Cerebellar nuclear complex (tissue), 1 donor: ENCODE measurements around the gene P2RX3.

Experiments
- DNase-seq, 2 experiments: peaks; one replicate each; lab custom pipeline; 2025; lab: John Stamatoyannopoulos, UW

Gene P2RX3

DNA sequence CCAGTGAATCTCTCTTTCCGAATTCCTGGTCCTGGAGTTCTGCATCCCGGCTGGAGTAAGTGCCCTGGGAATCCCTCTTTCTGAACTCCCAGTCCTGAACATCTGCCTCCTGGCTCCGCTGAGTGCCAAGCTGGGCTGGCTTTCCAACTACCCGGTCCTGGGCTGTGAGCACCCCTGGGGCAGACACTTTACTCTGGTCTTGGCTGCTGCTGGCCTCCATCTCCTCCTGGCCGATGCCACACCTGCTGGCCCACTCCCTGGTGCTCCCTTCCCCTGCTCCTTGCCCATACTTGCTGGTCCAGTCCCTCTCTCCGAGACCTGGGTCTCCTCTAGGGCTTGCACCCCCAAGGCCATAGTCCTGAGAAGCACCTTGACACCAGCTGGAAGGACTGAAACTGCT, 28.1 kb upstream of the P2RX3 start:
- no peak for DNase-seq

DNA sequence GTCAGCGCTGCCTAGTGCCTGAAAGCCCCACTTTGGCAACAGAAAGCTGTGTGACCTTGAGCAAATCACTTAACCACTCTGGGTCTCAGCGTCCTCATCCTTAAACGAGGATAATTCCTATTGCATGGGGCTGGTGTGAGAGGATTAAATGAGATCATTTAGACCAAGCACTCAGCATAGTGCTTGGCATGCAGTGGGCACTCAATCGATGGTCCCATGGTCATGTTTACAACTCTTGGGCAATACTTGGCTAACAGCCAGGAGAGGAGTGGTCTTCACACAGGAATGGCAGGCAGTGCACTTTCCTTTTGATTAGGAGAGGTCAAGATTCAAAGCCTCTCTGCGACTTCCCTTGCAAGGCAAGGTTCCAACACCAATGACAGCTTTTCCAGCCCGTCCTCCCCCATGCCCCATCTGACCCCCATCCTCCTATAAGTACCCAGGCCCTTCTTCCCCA, 27.5 kb upstream of the P2RX3 start:
- DNase-seq: no peak

DNA sequence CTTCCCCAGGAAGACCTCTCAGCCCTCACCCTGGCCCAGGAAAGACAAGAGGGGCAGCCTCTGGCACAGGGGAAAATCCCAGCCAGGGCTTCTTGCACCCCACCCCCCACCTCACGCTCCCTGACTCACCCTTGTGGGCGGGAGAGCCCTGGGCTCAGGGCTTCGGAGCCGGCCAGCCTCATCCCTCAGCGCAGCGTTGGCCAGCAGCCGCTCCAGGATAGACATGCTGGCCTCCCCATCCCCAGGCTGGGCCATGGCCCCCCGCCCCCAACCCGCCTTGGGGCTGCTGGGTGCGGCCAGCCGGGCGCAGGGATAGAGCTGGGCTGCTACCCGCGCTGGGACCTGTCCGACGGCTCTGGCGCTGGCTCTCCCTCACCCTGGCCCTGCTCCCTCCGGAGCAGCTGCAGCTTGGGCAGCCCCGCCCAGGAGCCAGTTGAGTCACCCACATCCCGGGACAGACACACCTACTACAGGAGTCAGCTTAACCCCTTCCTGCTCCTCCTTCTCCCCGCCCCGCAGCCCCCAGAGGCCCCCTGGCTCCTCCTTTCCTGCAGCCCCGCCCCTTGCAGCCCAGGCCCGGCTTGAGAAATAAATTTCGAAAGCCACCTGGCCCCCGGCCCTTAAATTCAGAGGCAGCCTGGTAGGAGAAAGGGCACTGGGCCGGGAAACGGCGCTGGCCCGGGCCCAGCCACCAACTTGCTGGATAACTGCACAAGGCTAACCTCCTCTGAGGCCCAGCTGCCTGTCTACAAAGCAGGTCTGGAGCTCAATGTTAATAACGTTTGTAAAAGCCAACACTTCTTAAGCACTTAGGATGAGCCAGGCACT, 26.8 kb upstream of the P2RX3 start:
- DNase-seq: no peak

DNA sequence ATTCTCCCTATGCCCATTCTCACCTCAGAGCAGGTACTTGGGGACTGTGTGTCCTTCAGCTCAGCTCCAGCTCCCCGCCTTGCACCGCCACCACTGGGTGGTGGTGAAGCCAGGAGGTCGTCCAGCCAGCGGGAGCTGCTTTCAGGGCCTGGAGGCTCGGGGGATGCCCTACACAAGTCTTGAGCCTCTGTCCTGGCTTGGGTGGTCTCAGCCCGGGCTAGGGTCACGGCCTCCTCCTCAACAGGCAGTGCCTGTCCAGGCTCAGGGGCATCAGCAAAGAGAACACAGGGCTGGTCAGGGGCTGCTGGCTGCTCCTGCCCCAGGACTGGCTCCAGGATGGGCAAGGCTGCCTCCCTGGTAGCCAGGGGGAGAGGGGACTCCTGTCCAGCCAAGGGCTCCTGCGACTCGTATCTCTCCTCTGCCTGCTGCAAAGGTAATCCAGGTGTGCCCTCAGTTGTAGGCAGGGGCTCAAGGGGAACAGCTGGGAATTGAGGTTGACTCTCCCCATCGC, 25.6 kb upstream of the P2RX3 start:
- DNase-seq: no peak

DNA sequence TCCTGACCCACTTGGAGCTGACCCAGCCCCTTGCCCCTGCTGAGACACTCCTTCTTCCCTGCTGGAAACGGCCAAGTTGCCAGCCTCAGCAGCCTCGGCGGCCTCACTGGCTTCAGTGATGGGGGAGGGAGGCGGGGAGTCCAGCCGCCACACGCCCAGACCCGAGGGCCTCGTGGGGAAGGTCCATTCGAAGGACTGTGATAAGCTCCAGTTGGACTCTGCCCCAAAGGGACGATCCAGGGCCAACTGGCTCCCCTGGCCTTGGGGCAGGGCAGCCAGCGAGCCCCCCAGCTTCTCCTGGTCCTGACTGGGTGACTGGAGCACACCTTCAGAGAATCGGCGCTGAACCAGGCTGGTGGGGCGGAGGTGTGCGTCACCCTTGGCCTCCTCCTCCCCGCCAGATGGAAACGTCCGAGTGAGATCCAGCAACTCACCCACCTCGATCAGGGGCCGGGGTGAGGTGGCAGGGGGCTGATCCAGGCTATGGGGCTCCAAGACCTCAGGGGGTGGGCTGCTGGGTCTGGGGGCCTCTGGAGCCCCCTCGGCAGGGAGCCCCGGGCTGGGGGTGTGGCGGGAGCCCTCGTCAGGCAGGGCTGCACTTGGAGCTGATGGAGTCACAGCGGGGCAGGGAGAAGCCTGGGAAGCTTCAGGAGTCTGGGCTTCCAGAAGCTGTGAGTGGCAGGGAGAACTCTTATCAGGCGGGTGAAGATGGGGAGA, 24.9 kb upstream of the P2RX3 start:
- no peak for DNase-seq

DNA sequence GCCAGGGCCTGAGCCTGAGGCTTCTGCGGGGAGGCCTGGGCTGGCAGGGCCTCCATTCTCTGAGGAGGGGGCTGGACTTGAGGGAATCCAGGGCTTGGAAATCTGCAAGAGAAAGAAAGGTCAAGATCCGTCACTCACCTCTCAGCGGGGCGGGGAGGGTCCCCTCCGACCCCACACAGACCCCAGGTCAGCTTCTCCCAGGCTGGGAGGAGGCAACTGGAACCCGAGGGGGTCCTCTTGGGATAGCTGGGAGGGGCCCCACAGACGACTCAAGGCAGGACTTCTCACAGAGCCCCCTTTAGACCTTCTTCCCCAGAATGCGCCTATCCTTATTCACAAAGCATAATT, 24.4 kb upstream of the P2RX3 start:
- no peak for DNase-seq

DNA sequence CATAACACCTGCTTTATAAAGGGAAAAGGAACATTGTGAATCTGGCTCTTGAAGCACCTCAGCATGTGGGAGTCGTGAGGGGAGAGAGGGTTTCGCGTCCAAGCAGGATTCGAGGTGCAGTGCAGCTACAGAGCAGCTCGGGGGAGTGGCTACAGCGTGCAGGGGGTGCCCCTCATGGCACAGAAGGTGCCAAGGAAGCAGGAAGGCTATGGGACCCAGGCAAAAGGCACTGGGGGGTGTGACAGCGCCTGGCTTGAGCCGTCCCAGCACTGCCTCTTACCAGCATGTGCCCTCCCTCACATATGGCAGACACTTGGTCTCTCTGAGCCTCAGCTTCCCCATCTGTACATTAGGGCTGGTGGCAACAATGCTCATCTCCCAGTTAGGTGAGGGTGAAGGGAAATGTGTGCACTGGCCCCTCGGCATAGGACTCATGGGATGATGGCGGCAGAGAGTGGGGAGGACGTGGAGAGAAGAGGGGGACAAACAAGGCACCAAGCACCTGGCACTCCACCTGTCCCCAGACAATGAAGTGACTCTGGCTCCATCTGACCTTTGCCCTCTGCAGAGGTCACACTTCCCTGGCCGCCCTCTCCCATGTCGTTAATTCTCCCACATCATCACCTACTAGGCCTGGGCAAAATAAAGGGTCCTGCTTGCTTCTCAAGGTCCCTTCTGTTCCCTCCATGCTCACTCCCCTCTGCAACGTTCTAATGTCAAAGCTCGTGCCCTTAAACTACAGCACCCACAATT, 23.8 kb upstream of the P2RX3 start:
- DNase-seq: no peak

DNA sequence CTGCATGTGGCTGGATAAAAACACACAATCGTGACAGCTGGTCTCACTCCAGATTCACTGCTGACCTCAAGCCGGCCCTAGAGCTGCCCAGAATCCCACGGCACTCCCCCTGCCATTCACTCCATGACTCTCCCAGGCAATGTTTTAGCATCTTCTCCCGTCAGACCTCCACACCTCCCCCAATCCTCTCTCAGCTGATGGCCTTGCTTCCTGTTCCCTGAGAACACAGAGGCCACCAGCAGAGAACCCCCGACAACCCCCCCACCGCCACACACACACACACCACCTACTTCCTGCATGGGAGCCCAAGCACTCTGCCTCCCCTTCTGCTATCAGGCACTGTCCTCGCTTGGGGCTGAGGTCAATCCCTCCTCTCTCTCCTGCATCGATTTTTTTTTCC, 22.7 kb upstream of the P2RX3 start:
- no peak for DNase-seq

DNA sequence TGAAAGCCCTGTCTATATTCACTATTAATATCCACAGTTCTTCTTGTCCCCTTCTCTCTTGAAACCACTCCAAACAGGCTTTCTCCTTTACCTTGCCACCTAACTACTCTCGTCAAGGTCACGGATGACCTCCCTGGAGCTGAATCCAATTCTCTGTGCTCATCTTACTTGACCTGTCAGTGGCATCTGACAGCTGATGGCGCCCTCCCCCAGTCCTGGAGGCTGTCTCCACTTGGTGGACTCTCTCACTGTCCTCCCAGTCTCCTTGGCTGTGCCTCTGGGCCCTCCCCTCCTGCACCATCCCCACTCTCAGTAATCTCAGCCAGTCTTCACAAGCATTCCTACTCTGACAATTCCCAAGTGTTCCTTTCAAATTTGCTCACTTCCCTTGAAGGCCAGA, 22.1 kb upstream of the P2RX3 start:
- no peak for DNase-seq

DNA sequence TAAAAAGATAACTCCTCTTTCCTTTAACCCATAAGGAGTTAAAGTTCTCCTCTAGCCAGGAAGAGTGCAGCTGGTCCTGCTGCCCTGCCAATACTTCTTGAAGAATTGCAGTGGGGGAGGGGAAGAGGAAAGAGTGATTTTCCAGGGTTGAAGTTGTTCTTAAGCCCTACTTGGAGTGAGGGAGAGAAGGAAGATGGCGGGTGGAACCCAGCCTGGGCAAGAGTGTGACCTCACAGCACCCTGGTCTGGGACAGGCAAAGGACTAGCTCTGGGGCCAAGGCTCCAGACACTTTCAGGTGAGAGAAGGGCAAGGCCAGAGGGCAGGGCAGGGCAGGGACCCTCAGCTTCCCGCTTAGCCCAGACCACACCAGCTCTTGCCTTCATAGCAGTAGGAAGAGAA, 20.0 kb upstream of the P2RX3 start:
- no peak for DNase-seq

DNA sequence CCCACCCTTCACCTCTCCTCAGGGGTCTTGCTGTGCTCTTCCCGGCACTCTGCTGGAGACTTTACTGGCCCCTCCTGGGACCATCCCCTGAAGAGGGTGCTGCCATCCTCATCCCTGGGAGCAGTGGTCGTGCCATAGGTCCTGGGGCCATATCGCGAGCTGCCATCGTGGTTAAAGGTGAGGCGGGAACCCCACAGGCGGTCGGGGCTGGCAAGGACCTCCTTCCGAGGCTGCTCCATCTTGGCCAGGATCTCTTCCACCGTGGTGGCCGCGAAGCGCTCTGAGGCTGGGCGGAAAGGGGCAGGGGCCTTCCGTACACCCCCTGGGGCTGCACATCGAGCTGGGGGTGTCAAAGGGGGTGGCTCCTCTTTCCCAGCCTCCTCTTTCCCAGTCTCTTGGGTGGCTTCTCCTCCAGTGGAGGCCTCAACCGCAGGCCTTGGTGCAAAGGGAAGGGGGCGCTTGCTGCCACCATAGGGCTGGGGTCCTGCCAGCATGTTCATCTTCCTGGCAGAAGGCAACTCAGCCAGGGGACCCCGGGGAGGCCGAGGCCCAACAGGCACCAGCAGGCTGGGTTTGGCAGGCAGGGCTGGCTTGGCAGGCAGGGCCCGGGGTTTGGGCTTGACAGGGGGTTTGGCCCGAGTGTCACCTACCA, 18.0 kb upstream of the P2RX3 start:
- DNase-seq: no peak

DNA sequence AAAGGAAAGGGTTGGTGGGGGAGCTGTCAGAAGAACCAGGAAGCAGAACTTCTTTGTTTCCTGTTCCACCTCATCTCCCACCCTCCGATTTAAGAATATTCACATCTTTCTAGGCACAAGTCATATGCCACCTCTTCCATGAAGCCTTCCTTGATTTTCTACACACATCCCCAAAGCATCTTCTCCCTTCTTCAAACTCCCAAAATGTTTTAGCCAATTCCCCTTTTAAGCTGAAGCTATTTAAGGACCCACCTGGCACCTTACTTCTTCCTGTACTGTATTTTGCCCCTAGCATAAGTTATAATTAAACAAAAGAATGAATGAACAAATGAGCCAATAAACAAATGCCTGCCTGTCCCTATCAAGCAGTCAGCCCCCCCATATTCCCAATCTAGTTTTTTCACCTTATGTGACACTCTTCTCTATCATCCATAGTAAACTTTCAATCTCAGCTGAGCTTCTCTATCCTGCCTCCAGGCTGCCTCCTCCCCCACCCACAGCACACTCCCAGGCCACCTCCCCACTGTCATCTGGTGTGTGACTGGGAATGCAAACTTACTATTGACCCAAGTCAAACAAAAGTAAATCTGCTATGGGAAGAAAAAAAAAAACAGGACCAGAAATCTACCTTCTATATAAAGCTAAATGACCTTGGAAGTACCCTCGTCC, 17.3 kb upstream of the P2RX3 start:
- no peak for DNase-seq

DNA sequence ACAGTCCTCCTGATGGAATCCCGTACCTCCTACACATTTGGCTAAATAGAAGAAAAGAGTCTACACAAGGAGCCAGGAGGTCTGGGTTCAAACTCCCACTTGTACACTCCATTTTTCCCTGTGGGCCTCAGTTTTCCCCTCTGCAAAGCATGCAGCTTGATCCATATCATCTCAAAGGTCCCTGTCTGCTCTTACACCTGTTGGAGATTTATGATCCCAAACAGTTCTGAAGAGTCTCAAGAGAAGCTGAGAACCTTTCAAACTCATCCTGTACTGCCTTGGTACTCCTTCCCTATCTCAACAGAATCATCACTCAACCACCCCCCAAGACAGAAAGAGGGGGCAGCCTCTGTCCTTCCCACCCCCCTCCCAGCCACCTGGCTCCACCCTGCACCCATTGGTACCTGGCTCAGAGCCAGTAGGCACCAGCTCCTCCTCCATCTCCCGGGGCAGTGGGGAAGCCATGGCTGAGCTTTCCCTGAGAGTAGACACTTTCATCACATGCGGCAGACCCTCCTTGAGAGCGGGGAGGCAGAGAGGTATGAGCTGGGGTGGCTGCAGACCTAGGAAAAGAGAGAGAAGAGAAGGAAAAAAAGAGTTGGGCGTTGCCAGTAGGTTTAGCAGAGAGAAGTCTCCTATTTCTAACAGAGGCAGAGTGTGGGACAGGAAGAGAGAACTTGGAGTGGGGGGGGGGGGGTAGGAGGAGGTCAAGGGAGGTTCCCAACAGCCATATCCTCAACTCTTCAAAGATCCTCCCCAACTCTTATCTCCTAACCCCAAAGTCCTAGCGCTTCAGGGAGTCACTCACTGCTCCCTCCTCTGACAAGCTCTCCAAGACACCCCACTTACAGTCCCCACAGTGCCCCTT, 16.5 kb upstream of the P2RX3 start:
- no peak for DNase-seq

DNA sequence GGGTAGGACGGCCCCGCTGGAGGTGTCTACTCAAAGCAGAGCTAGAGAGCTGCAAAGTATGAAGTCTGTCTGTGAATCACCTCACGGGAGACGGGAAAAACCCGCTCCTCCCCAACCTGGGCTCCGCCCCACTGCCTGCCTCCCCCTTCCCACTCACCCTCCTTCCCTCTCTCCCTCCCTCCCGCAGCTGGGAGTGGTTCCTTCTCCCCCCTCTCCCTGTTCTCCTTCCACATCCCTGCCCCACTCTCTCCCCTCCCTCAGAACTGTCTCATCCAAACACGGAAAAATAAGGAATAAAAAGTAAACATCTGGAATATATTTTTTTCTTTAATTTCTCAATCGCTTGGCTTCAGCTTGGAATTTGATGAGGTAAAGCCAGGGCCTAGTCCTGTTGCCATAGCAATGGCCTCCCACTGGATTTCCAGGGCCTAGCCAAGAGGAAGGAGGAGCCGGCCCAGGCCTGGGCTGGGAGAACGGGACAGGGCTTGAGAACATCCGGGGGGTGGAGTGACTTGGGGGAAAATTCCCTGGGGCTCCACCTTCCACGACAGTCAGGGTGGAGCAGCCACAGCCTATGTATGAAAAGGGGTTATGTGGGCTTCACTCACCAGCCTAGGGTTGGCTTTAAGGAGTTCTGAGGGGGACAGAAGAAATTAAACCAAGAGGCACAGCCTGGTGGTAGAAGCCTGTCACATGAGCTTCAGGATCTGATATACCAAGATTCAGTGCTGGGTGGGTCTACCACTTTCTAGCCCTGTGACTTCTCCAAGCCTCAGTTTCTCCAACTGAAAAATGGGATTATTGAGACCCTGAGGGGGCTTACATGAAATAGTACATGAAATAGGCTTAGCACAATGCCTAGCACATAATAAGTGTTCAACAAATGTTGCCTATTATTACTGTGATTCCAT, 15.6 kb upstream of the P2RX3 start:
- no peak for DNase-seq

DNA sequence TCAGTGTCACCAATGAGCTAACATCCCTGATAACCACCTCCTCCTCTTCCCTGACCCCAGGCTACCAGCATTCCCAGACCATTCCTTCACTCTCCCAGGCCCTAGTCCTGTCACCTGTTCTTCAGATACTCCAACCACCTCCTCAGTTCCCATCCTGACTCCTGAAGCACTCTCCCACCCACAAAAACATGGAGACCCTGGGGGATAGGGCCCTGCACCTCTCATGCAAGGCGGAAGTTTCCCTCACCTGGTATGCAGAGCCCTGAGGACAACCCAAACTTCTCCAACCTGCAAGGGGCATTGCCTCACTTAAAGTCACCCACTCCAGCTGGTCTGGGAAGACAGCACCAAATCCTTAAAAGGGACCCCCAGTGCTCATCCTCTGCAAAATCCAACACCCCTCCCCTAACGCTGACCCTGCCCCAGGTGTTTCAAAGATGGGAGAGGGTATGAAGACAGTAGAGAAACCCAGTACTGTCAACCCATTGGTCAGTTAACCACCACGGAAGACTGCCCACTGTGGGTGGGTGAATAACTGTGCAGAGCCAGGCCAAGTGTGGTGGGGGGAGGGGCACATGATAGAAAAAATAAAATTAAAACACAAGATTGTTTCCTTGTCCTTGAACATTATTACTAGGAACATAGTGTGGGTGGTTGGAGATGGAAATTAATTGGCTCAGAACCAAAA, 14.8 kb upstream of the P2RX3 start:
- no peak for DNase-seq

DNA sequence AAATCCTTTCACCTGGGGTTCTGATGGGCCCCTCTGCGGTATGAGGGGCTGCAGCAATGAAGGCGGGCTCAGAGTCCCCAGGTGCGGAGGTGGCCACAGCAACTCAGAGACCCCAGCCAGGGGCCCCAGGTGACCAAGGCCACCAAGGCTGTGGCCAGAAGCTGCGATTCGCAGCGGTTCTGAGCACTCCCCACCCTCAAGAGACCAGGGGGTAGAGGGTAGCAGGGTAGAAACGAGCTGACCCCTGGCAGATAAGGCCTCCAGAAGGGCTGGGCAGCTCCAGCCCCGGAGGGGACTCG, 14.3 kb upstream of the P2RX3 start:
- DNase-seq: no peak

DNA sequence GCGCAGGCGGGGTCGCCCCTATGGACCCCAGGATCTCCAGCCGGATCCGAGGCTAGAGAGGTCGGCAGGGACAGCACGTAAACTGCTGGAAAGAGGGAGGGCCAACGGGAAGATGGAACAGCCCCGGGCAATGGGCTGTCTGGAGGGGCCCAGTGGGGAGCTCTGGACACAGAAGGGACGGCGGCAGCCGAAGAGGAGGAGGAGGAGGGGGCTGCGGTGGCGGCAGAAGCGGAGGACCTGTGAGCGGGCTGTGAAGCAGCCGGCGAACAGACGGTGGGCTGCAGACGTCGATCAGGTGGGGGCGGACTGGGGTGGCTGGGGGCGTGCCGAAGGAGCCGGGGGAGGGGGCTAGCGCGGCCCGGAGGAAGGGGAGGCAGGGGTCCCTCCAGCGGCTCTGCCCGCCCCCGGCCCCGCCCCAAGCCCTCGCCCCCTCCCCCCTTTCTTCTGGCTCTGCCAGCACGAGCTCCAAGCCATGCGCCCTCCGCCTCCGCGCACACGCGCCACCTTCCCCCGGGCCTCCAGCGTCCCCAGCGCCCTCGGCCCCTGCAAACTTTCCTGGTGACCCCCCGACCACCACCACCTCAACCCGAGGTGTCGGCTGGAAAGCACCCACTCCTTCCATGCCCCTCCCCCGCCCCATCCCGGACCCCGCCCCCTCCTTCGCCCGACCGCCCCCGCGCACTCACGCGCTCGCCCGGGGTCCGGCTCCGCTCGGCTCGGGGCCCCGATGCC, 13.8 kb upstream of the P2RX3 start:
- no peak for DNase-seq
